B cell (primary cell): ENCODE data around the gene FBXO8. TPM values are rescaled to one million over a fixed set of nuclear protein-coding genes. Genes with fewer than 3 reads are reported as not detected.
"Not testable (repeated sequence)": the region's sequence is repeated elsewhere in the genome, so short reads cannot be mapped to it uniquely, and the experiment has no call there.

Experiments used
- ATAC-seq: fragments of 200-7000 bp; cut with Tn5 transposase; one replicate; pipeline ENCODE4 v1.10.0; 2021; ENCODE audit warnings: low read depth, mild to moderate bottlenecking, moderate number of reproducible peaks, moderate library complexity
- CTCF ChIA-PET: fragments of 350-600 bp; sonication (Branson Sonifier 250); formaldehyde crosslinking; loops from one replicate; lab custom pipeline; 2021; ENCODE audit warnings: antibody characterized with exemption, inconsistent platforms; lab: Charles Lee
- POLR2A ChIA-PET: fragments of 350-600 bp; sonication (Branson Sonifier 250); formaldehyde crosslinking; loops from one replicate; lab custom pipeline; 2021; ENCODE audit warnings: antibody characterized with exemption; lab: Charles Lee
- DNase-seq: peaks from one replicate; pipeline ENCODE4 v3.0.0; 2013
- H2AFZ ChIP-seq: 2 replicates; pipeline ENCODE4 v1.6.1; 2012; ENCODE audit warnings: mild to moderate bottlenecking, low read depth, low read length; ENCODE audit not compliant: insufficient read depth, poor library complexity, severe bottlenecking
- H3K27ac ChIP-seq, 2 donors: 1 replicate in 1 of 2; 2 replicates in 1 of 2; pipeline ENCODE4 v1.5.1; 2012 to 2013; ENCODE audit warnings: low read length in 2 of 2, mild to moderate bottlenecking in 2 of 2, moderate library complexity in 1 of 2
- H3K27me3 ChIP-seq, 4 experiments: fragments of 200-600 bp in 1 of 4; sonication (generic) in 1 of 4; replicated peaks in 1 of 4; 1 replicate in 2 of 4; 2 replicates in 2 of 4; pipeline versions ENCODE4 v1.6.1 to v1.7.0; 2013 to 2016; ENCODE audit warnings: low read length in 3 of 4, mild to moderate bottlenecking in 2 of 4, mixed read lengths in 1 of 4, moderate library complexity in 1 of 4; ENCODE audit not compliant: insufficient read depth in 4 of 4, control insufficient read depth in 3 of 4; ENCODE audit errors: control extremely low read depth in 1 of 4
- H3K36me3 ChIP-seq, 2 experiments: replicated peaks in 1 of 2; 1 replicate in 1 of 2; 2 replicates in 1 of 2; pipeline versions ENCODE4 v1.6.1 to v1.7.1; 2013; ENCODE audit warnings: low read length in 1 of 2; ENCODE audit not compliant: insufficient read depth in 2 of 2, control insufficient read depth in 1 of 2; ENCODE audit errors: control extremely low read depth in 1 of 2, extremely low read depth in 1 of 2
- H3K4me1 ChIP-seq, 2 donors: fragments of 200-600 bp in 1 of 2; sonication (generic) in 1 of 2; 1 replicate in 1 of 2; 2 replicates in 1 of 2; pipeline versions ENCODE4 v1.5.1 to v1.6.1; 2013 to 2017; ENCODE audit warnings: low read length in 2 of 2; ENCODE audit not compliant: control insufficient read depth in 2 of 2, insufficient read depth in 2 of 2
- H3K4me2 ChIP-seq: replicated peaks from 2 replicates; pipeline ENCODE3; 2012; ENCODE audit warnings: mild to moderate bottlenecking, low read depth, low read length; ENCODE audit not compliant: poor library complexity, severe bottlenecking
- H3K4me3 ChIP-seq, 5 experiments: fragments of 200-600 bp in 1 of 5; sonication (generic) in 1 of 5; 1 replicate in 3 of 5; 2 replicates in 2 of 5; pipeline versions ENCODE4 v1.5.1 to v1.7.0; 2011 to 2016; ENCODE audit warnings: low read length in 4 of 5, mild to moderate bottlenecking in 4 of 5, low read depth in 2 of 5, control low read depth in 1 of 5, moderate library complexity in 1 of 5; ENCODE audit not compliant: insufficient read depth in 1 of 5; ENCODE audit errors: control extremely low read depth in 1 of 5, extremely low read depth in 1 of 5
- H3K79me2 ChIP-seq: fragments of 200-600 bp; sonication (generic); one replicate; pipeline ENCODE4 v1.6.0; 2016; ENCODE audit warnings: low read length; ENCODE audit not compliant: control insufficient read depth, insufficient read depth
- H3K9ac ChIP-seq: fragments of 200-600 bp; sonication (generic); 2 replicates; pipeline ENCODE4 v1.6.1; 2017; ENCODE audit warnings: mild to moderate bottlenecking, low read length, moderate library complexity
- H3K9me3 ChIP-seq, 3 donors: one replicate each; pipeline versions ENCODE4 v1.6.1 to v1.7.1; 2013; ENCODE audit warnings: low read length in 2 of 3; ENCODE audit not compliant: control insufficient read depth in 2 of 3, insufficient read depth in 1 of 3; ENCODE audit errors: control extremely low read depth in 1 of 3
- H4K20me1 ChIP-seq: 2 replicates; pipeline ENCODE4 v1.6.0; 2012; ENCODE audit warnings: mild to moderate bottlenecking, low read length; ENCODE audit not compliant: insufficient read depth, control insufficient read depth, poor library complexity, severe bottlenecking
- H3K27ac Mint-ChIP-seq: one replicate; pipeline ENCODE4 v1.8.0; 2021; ENCODE audit warnings: mixed read lengths
- H3K27me3 Mint-ChIP-seq: one replicate; pipeline ENCODE4 v1.8.0; 2021; ENCODE audit warnings: mixed read lengths
- H3K4me1 Mint-ChIP-seq: one replicate; pipeline ENCODE4 v1.8.0; 2021; ENCODE audit warnings: mixed read lengths
- H3K4me3 Mint-ChIP-seq: one replicate; pipeline ENCODE4 v1.8.0; 2021; ENCODE audit warnings: mixed read lengths
- H3K9me3 Mint-ChIP-seq: one replicate; pipeline ENCODE4 v1.8.0; 2022; ENCODE audit warnings: mixed read lengths; ENCODE audit not compliant: insufficient read depth
- EZH2 ChIP-seq: IDR thresholded peaks from 2 replicates; pipeline ENCODE4 v1.6.1; 2012; ENCODE audit warnings: borderline replicate concordance, low read depth, mild to moderate bottlenecking, moderate library complexity, low read length; ENCODE audit not compliant: insufficient read depth, poor library complexity, severe bottlenecking
- WGBS: methylation state at CpG from one replicate; pipeline ENCODE4 v1.1.5; 2013; ENCODE audit warnings: missing lambda C conversion rate; ENCODE audit not compliant: insufficient coverage; 5-methylcytosine and 5-hydroxymethylcytosine counted together
- intact Hi-C: fragments of 100-400 bp; cut with micrococcal nuclease; formaldehyde crosslinking; loops from one replicate; pipeline ENCODE4 v1.10.0; 2022
- polyA plus RNA-seq: library from polyadenylated mRNA; depleted of rRNA; stranded (reverse); fragments of >200 nt; gene quantifications from 2 replicates; pipeline ENCODE4 v1.2.3, GENCODE V29; 2012
- total RNA-seq, 2 donors: library from RNA; stranded (reverse); fragments of 120-200 nt in 1 of 2; gene quantifications; 1 replicate in 1 of 2; 2 replicates in 1 of 2; pipeline versions ENCODE4 v1.2.3 to v1.2.4, GENCODE V29; 2013 to 2022
- TF ChIP-seq, protein P1 (sequence below): fragments of 200-600 bp; IDR thresholded peaks from one replicate; pipeline ENCODE4 v1.8.0; 2022; ENCODE audit warnings: antibody characterized with exemption, mild to moderate bottlenecking

The FBXO8 gene
- total and polyA plus RNA-seq, 2 donors (not counting 1 experiment from before 2014, with no cell fraction given) = 11.6 to 22.4 TPM

DNA sequence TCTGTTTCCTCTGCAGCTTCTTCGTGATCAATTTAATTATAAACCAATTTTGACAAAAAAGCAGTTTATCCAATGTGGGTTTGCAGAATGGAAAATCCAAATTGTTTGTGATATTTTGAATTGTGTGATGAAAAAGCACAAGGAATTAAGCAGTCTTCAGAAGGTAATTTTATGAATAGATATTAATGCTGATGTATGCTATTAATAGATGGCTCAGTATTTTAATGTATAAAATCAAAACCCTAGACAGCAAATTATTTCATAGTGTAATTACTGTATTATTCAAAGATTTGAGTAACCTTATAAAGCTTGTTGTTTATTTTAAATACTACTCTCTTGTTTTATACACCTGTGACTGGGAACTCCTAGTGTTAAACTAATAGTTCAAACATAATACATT, 20.2 kb upstream of the FBXO8 start:
- Mint-ChIP-seq H3K4me3 (no peak overlapping the region), H3K27ac (no peak overlapping the region), H3K4me1 (no peaks in the 10 kb centered on the region), H3K9me3 (no peaks in the 10 kb centered on the region), H3K27me3 (no peaks in the 10 kb centered on the region)
- Histone ChIP-seq H3K4me3 (no peak overlapping the region), H2AFZ (no peak overlapping the region), H3K4me1 (no peaks in the 10 kb centered on the region), H3K27ac (no peak overlapping the region), H3K36me3 (peaks cover 10 to 40% of the 10 kb centered on the region in 2 experiments), H4K20me1 (no peaks in the 10 kb centered on the region), H3K9me3 (no peaks in the 10 kb centered on the region), H3K79me2 (no peaks in the 10 kb centered on the region), H3K9ac (no peak overlapping the region), H3K4me2 (no peak overlapping the region), H3K27me3 (no peaks in the 10 kb centered on the region)
- ChIA-PET POLR2A (no interaction called here), CTCF (no interaction called here)
- TF ChIP-seq EZH2 = no peak
- TF ChIP-seq, protein P1, sequence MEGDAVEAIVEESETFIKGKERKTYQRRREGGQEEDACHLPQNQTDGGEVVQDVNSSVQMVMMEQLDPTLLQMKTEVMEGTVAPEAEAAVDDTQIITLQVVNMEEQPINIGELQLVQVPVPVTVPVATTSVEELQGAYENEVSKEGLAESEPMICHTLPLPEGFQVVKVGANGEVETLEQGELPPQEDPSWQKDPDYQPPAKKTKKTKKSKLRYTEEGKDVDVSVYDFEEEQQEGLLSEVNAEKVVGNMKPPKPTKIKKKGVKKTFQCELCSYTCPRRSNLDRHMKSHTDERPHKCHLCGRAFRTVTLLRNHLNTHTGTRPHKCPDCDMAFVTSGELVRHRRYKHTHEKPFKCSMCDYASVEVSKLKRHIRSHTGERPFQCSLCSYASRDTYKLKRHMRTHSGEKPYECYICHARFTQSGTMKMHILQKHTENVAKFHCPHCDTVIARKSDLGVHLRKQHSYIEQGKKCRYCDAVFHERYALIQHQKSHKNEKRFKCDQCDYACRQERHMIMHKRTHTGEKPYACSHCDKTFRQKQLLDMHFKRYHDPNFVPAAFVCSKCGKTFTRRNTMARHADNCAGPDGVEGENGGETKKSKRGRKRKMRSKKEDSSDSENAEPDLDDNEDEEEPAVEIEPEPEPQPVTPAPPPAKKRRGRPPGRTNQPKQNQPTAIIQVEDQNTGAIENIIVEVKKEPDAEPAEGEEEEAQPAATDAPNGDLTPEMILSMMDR = no peak
- WGBS = no CpG with 5 or more reads among the region's 1 CpG
- ATAC-seq = no peak
- DNase-seq = no peak
- intact Hi-C loops = no loop called here

DNA sequence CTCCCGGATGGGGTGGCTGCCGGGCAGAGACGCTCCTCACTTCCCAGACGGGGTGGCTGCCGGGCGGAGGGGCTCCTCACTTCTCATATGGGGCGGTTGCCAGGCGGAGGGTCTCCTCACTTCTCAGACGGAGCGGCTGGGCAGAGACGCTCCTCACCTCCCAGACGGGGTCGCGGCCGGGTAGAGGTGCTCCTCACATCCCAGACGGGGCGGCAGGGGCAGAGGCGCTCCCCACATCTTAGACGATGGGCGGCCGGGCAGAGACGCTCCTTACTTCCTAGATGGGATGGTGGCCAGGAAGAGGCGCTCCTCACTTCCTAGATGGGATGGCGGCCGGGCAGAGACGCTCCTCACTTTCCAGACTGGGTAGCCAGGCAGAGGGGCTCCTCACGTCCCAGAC, 11.7 kb upstream of the FBXO8 start:
- H3K27me3 ChIP-seq, H3K4me3 ChIP-seq, H3K27ac Mint-ChIP-seq, POLR2A ChIA-PET, CTCF ChIA-PET, H3K4me3 Mint-ChIP-seq, H3K9ac ChIP-seq, ATAC-seq, H3K4me2 ChIP-seq, H3K9me3 Mint-ChIP-seq, H4K20me1 ChIP-seq, H3K4me1 ChIP-seq, H3K27me3 Mint-ChIP-seq, DNase-seq, H2AFZ ChIP-seq, intact Hi-C loops, H3K4me1 Mint-ChIP-seq, H3K27ac ChIP-seq: not testable (repeated sequence)
- Histone ChIP-seq H3K79me2 (peaks cover 46% of the 10 kb centered on the region), H3K9me3 (peaks cover 10 to 16% (median 15%) of the 10 kb centered on the region in 3 donors), H3K36me3 (peaks cover 7 to 17% of the 10 kb centered on the region in 2 experiments)
- WGBS = 100% methylated on average over 3 of the region's 27 CpGs

DNA sequence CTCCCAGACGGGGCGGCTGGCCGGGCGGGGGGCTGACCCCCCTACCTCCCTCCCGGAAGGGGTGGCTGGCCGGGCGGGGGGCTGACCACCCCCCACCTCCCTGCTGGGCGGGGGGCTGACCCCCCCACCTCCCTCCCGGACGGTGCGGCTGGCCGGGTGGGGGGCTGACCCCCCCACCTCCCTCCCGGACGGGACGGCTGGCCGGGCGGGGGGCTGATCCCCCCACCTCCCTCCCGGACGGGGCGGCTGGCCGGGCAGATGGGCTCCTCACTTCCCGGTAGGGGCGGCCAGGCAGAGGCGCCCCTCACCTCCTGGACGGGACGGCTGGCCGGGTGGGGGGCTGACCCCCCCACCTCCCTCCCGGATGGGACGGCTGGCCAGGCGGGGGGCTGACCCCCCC, 11.2 kb upstream of the FBXO8 start:
- POLR2A ChIA-PET, H3K9ac ChIP-seq, H3K27me3 Mint-ChIP-seq, H3K27ac ChIP-seq, H4K20me1 ChIP-seq, H2AFZ ChIP-seq, H3K4me3 Mint-ChIP-seq, H3K27me3 ChIP-seq, ATAC-seq, DNase-seq, H3K27ac Mint-ChIP-seq, CTCF ChIA-PET, intact Hi-C loops, H3K9me3 Mint-ChIP-seq, H3K4me1 Mint-ChIP-seq, H3K4me3 ChIP-seq, H3K4me2 ChIP-seq, H3K4me1 ChIP-seq: not testable (repeated sequence)
- H3K36me3 ChIP-seq = peaks cover 3 to 12% of the 10 kb centered on the region in 2 experiments
- peaks cover 51% of the 10 kb centered on the region for H3K79me2 ChIP-seq
- 95% methylated on average over 7 of the region's 30 CpGs for WGBS
- peaks cover 10 to 16% (median 15%) of the 10 kb centered on the region in 3 donors for H3K9me3 ChIP-seq
